Body of pancreas (tissue), 4 donors: ENCODE measurements around the gene CPT1A. TPM values are rescaled to one million over a fixed set of nuclear protein-coding genes. Genes with fewer than 3 reads are reported as not detected.
A peak's percentile ranks its signal among the peaks of the same experiment; 100 is the strongest.

ENCODE experiments used
- ATAC-seq: fragments of 150-250 bp; one replicate; pipeline ENCODE4 v1.9.1; 2016
- DNase-seq, 4 donors: peaks; one replicate each; pipeline ENCODE4 v3.0.0-alpha.2; 2019
- H3K27ac ChIP-seq, 4 donors: fragments of 200-600 bp; sonication (generic); 1 replicate in 3 of 4; 2 replicates in 1 of 4; pipeline versions ENCODE4 v1.5.1 to v1.6.1; 2016 to 2019; ENCODE audit warnings: mild to moderate bottlenecking in 1 of 4, mixed read lengths in 1 of 4, moderate library complexity in 1 of 4
- H3K27me3 ChIP-seq, 2 donors: fragments of 200-600 bp; sonication (generic); one replicate each; pipeline ENCODE4 v1.6.0; 2016; ENCODE audit warnings: mild to moderate bottlenecking in 1 of 2
- H3K36me3 ChIP-seq, 2 donors: fragments of 200-600 bp; sonication (generic); replicated peaks in 1 of 2; 2 replicates each; pipeline ENCODE4 v1.5.1; 2016; ENCODE audit warnings: low read depth in 2 of 2; ENCODE audit not compliant: insufficient read depth in 1 of 2
- H3K4me1 ChIP-seq: fragments of 200-600 bp; sonication (generic); one replicate; pipeline ENCODE4 v1.6.0; 2016
- H3K4me3 ChIP-seq, 2 donors: fragments of 200-600 bp; sonication (generic); 1 replicate in 1 of 2; 2 replicates in 1 of 2; pipeline ENCODE4 v1.5.1; 2016 to 2019
- H3K9me3 ChIP-seq, 3 donors: fragments of 200-600 bp; sonication (generic); 1 replicate in 2 of 3; 2 replicates in 1 of 3; pipeline ENCODE4 v1.5.1; 2016
- CTCF ChIP-seq, 7 experiments: fragments of 450-650 bp in 4 of 7; fragments of 200-600 bp in 3 of 7; sonication (generic) in 3 of 7; IDR thresholded peaks; one replicate each; pipeline ENCODE4 v1.5.1; 2016 to 2019; ENCODE audit warnings: antibody characterized with exemption in 7 of 7
- POLR2A ChIP-seq, 3 donors: fragments of 450-650 bp; IDR thresholded peaks; one replicate each; pipeline ENCODE4 v1.6.1; 2016; ENCODE audit warnings: antibody characterized with exemption in 3 of 3, mild to moderate bottlenecking in 2 of 3
- WGBS, 2 donors: methylation state at CpG; one replicate each; pipeline ENCODE4 v1.1.5; 2017; 5-methylcytosine and 5-hydroxymethylcytosine counted together
- intact Hi-C: fragments of 100-400 bp; cut with DNase I; formaldehyde crosslinking; loops from one replicate; pipeline ENCODE4 v1.15.1; 2023
- total RNA-seq, 2 donors: library from RNA; depleted of rRNA; stranded (reverse); fragments of >200 nt; gene quantifications; one replicate each; pipeline ENCODE4 v1.1.0, GENCODE V29; 2016

The CPT1A gene
- total RNA-seq, 2 donors from 2014 or later = 35.6 to 40.7 TPM

GRCh38 chr11:68806931-68807844 is 34.5 kb downstream of the CPT1A start:
- Histone ChIP-seq H3K4me3 (no peak overlapping the region), H3K27ac (no peak overlapping the region), H3K27me3 (no peaks in the 10 kb centered on the region), H3K4me1 (peaks cover 7% of the 10 kb centered on the region), H3K9me3 (no peaks in the 10 kb centered on the region), H3K36me3 (peaks cover 7 to 9% of the 10 kb centered on the region in 2 donors)
- intact Hi-C loops = no loop called here
- DNase-seq (no peak), ATAC-seq (no peak)
- 81 to 88% methylated on average over 9 to 23 of the region's 23 CpGs for WGBS, 2 donors
- TF ChIP-seq POLR2A (IDR thresholded peaks at IDR 0.05) = no peak
- TF ChIP-seq CTCF (IDR thresholded peaks at IDR 0.05) = no peak

DNA sequence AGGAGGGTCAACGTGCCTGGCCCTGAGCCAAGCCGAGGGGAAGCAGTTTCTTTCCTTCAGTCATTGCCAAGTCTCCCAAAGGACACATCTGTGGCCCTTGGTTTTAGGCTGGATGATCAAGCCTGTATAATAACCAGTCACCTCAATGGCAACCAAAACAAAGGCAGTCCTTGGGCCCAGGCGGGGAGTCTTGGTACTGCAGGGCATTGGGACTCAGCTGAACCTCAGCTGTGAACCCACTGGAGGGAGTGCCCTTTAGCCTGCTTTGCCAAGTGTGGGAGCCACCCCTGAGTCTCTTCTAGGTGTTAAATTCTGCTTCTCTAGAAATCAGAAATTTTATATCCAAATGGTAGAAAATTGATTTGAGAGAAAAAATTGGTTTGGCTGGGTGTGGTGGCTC is 36.9 kb downstream of the CPT1A start:
- Histone ChIP-seq H3K27ac (no peak overlapping the region), H3K4me1 (no peaks in the 10 kb centered on the region), H3K4me3 (no peak overlapping the region), H3K27me3 (no peaks in the 10 kb centered on the region), H3K9me3 (no peaks in the 10 kb centered on the region), H3K36me3 (peaks cover 7 to 12% of the 10 kb centered on the region in 2 donors)
- intact Hi-C loops = no loop called here
- no peak for TF ChIP-seq CTCF (IDR thresholded peaks at IDR 0.05)
- no peak for TF ChIP-seq POLR2A (IDR thresholded peaks at IDR 0.05)
- 53 to 76% methylated on average over 2 to 3 of the region's 3 CpGs for WGBS, 2 donors
- DNase-seq = no peak
- no peak for ATAC-seq

DNA sequence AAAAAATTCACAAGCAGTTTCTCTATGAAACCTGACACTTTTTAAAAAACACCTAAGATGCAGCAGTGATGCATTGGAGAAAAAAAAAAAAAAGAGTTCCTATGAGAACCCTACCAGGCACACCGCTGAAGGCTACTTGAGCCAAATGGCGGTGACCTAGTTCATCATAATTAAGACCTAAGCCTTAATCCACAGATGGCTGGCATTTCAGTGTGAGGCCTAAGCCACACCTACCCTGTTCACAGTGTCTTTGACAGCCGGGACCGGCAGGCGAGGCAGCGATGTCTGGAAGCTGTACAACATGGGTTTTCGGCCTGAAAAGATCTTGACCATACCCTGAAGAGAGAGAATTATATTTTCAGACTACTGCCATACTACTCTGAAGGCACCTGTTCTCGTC is 38.0 kb downstream of the CPT1A start:
- Histone ChIP-seq H3K27me3 (no peaks in the 10 kb centered on the region), H3K9me3 (no peaks in the 10 kb centered on the region), H3K36me3 (peaks cover 7 to 15% of the 10 kb centered on the region in 2 donors), H3K27ac (no peak overlapping the region), H3K4me3 (no peak overlapping the region), H3K4me1 (no peaks in the 10 kb centered on the region)
- no peak for DNase-seq
- WGBS, 2 donors = 91% methylated on average over 8 of the region's 8 CpGs
- no peak for ATAC-seq
- no peak for TF ChIP-seq POLR2A (IDR thresholded peaks at IDR 0.05)
- TF ChIP-seq CTCF (IDR thresholded peaks at IDR 0.05) = no peak
- intact Hi-C loops = no loop called here

DNA sequence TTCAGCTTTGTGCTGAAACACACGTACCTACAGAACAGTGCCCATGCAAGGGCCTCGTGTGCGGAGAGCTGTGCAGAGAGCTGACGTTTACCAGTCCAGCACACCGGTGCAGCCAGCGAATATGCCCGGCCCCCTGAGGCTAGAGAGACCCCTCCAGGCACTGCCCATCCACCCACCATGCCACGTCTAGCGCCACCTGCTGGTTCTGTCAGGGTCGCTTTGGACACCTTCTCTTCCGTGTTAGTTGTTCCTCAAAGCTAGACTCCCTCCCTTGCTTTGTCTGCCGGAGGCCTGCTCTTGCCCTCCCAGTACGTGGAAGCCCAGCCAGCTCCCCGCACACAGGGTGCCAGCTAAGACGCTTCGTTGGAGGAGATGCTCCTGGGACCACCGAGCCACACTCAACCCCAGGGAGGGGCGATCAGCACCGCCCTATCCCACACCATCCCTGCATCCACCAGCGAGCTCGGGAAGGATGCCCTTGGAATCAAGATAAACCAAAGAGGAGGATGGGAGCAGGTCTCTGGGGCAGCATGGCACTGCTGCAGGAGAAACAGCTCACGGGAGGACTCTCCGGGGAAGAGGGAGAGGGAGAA is 43.4 kb downstream of the CPT1A start:
- Histone ChIP-seq H3K27me3 (no peaks in the 10 kb centered on the region), H3K4me1 (no peaks in the 10 kb centered on the region), H3K9me3 (no peaks in the 10 kb centered on the region), H3K4me3 (no peak overlapping the region), H3K36me3 (peaks cover 14 to 17% of the 10 kb centered on the region in 2 donors), H3K27ac (no peak overlapping the region)
- ATAC-seq (no peak), DNase-seq (peak in 3 of 4 donors; percentile 22 to 31 (median 29))
- TF ChIP-seq CTCF (IDR thresholded peaks at IDR 0.05) (peak in 6 of 7 experiments; percentile 24 to 43 (median 34)), POLR2A (IDR thresholded peaks at IDR 0.05) (no peak)
- WGBS, 2 donors = 70 to 72% methylated on average over 21 to 22 of the region's 23 CpGs
- intact Hi-C loops = no loop called here
